HepG2 (cell line): ENCODE measurements around the gene FOCAD. TPM values are rescaled to one million over a fixed set of nuclear protein-coding genes. Genes with fewer than 3 reads are reported as not detected.

ENCODE experiments used
- ATAC-seq: fragments of 200-7000 bp; cut with Tn5 transposase; 3 replicates; pipeline ENCODE4 v1.9.1; 2020; ENCODE audit warnings: mild to moderate bottlenecking, moderate library complexity
- BruUV-seq: library from RNA; stranded (reverse); fragments of 400-500 nt; replicated peaks from 2 replicates; lab custom pipeline; 2021; lab: Mats Ljungman, UMichigan
- CTCF ChIA-PET: fragments of 300-600 bp; formaldehyde crosslinking; extraction: SDS; loops from one replicate; lab custom pipeline; 2021; ENCODE audit warnings: low total read pairs, inconsistent platforms, low intra/inter-chr PET ratio; lab: Yijun Ruan, JAX
- POLR2A ChIA-PET: fragments of 350-600 bp; sonication (Branson Sonifier 250); formaldehyde crosslinking; loops from one replicate; lab custom pipeline; 2020; ENCODE audit warnings: antibody characterized with exemption, inconsistent platforms; lab: Yijun Ruan, JAX
- DNase-seq: peaks from one replicate; pipeline ENCODE4 v3.0.0-alpha.2; 2015; ENCODE audit warnings: low spot score
- FAIRE-seq: peaks from 3 replicates; lab custom pipeline; 2011; peaks lifted over from hg19 to GRCh38; lab: Jason Lieb, UNC
- H2AFZ ChIP-seq: one replicate; pipeline ENCODE4 v1.6.1; 2011; ENCODE audit warnings: low read length, inconsistent platforms
- H3K27ac ChIP-seq: fragments of 300-600 bp; 3 replicates; pipeline ENCODE4 v1.8.0; 2011; ENCODE audit warnings: mixed run types, mild to moderate bottlenecking, mixed read lengths, low read length, inconsistent platforms; ENCODE audit not compliant: insufficient read depth; ENCODE audit errors: extremely low read length
- H3K27me3 ChIP-seq, 2 experiments: fragments of 200-600 bp in 1 of 2; 2 replicates in 1 of 2; 3 replicates in 1 of 2; pipeline versions ENCODE4 v1.6.0 to v1.8.0; 2011; ENCODE audit warnings: low read length in 2 of 2, mild to moderate bottlenecking in 2 of 2, moderate library complexity in 2 of 2, inconsistent platforms in 1 of 2; ENCODE audit not compliant: insufficient read depth in 2 of 2, control insufficient read depth in 1 of 2
- H3K36me3 ChIP-seq, 2 experiments: fragments of 200-600 bp in 1 of 2; replicated peaks in 1 of 2; 2 replicates in 1 of 2; 3 replicates in 1 of 2; pipeline versions ENCODE4 v1.5.1 to v1.8.0; 2011; ENCODE audit warnings: low read length in 2 of 2, inconsistent platforms in 1 of 2; ENCODE audit not compliant: insufficient read depth in 2 of 2, control insufficient read depth in 1 of 2
- H3K4me1 ChIP-seq: 2 replicates; pipeline ENCODE4 v1.5.1; 2012; ENCODE audit warnings: low read length, inconsistent platforms; ENCODE audit not compliant: insufficient read depth
- H3K4me2 ChIP-seq: 2 replicates; pipeline ENCODE4 v1.6.0; 2011; ENCODE audit warnings: low read depth, low read length, inconsistent platforms
- H3K4me3 ChIP-seq, 3 experiments: fragments of 200-600 bp in 1 of 3; sonication (generic), shearing (Covaris generic) in 1 of 3; replicated peaks in 1 of 3; 2 replicates each; pipeline ENCODE4 v1.5.1; 2011 to 2016; ENCODE audit warnings: low read length in 3 of 3, inconsistent platforms in 2 of 3, low read depth in 2 of 3, mild to moderate bottlenecking in 2 of 3, control low read depth in 1 of 3, mixed read lengths in 1 of 3; ENCODE audit not compliant: insufficient read depth in 1 of 3
- H3K79me2 ChIP-seq: one replicate; pipeline ENCODE4 v1.6.1; 2011; ENCODE audit warnings: low read length, inconsistent platforms; ENCODE audit not compliant: insufficient read depth
- H3K9ac ChIP-seq: 2 replicates; pipeline ENCODE4 v1.6.0; 2011; ENCODE audit warnings: mild to moderate bottlenecking, low read depth, low read length, inconsistent platforms; ENCODE audit not compliant: insufficient read depth
- H3K9me3 ChIP-seq: 2 replicates; pipeline ENCODE4 v1.5.1; 2012; ENCODE audit warnings: mild to moderate bottlenecking, low read length
- H4K20me1 ChIP-seq: 2 replicates; pipeline ENCODE4 v1.6.0; 2011; ENCODE audit warnings: inconsistent platforms, mild to moderate bottlenecking, low read length, moderate library complexity; ENCODE audit not compliant: insufficient read depth
- DPF2 ChIP-seq: sonication (generic); formaldehyde crosslinking; IDR thresholded peaks from 2 replicates; pipeline ENCODE4 v1.4.0; 2020; ENCODE audit warnings: mild to moderate bottlenecking, low read depth, missing genetic modification reagents, borderline replicate concordance
- ESRRA ChIP-seq: sonication (generic); formaldehyde crosslinking; IDR thresholded peaks from 2 replicates; pipeline ENCODE4 v1.5.1; 2020; ENCODE audit warnings: mild to moderate bottlenecking, low read depth, missing genetic modification reagents
- FOXP4 ChIP-seq: sonication (generic); formaldehyde crosslinking; IDR thresholded peaks from 2 replicates; pipeline ENCODE4 v1.4.0; 2020; ENCODE audit warnings: missing genetic modification reagents
- HNF4A ChIP-seq: sonication (generic); formaldehyde crosslinking; IDR thresholded peaks from 2 replicates; pipeline ENCODE4 v1.4.0; 2020; ENCODE audit warnings: missing genetic modification reagents
- MTA3 ChIP-seq: sonication (generic); formaldehyde crosslinking; IDR thresholded peaks from 2 replicates; pipeline ENCODE4 v1.4.0; 2020; ENCODE audit warnings: missing genetic modification reagents
- NCOR1 ChIP-seq: fragments of 200-600 bp; sonication (generic); IDR thresholded peaks from 2 replicates; pipeline ENCODE4 v1.7.0; 2017; ENCODE audit warnings: antibody characterized with exemption, low read length, borderline replicate concordance
- PTBP1 ChIP-seq: fragments of 200-400 bp; formaldehyde crosslinking; IDR thresholded peaks from 2 replicates; pipeline ENCODE4 v1.6.1; 2018; ENCODE audit warnings: low read length, low read depth; ENCODE audit not compliant: poor library complexity, severe bottlenecking
- REL ChIP-seq: sonication (generic); formaldehyde crosslinking; conservative IDR thresholded peaks from 2 replicates; pipeline ENCODE4 v1.8.0; 2022; ENCODE audit warnings: mild to moderate bottlenecking, missing genetic modification reagents, moderate library complexity
- YEATS4 ChIP-seq: sonication (generic); formaldehyde crosslinking; IDR thresholded peaks from 2 replicates; pipeline ENCODE4 v1.4.0; 2020; ENCODE audit warnings: missing genetic modification reagents, borderline replicate concordance
- ZNF230 ChIP-seq: sonication (generic); formaldehyde crosslinking; IDR thresholded peaks from 2 replicates; pipeline ENCODE4 v1.4.0; 2020; ENCODE audit warnings: mild to moderate bottlenecking, missing genetic modification reagents
- ZNF691 ChIP-seq: sonication (generic); formaldehyde crosslinking; IDR thresholded peaks from 2 replicates; pipeline ENCODE4 v1.4.0; 2020; ENCODE audit warnings: missing genetic modification reagents, low read depth, mild to moderate bottlenecking, borderline replicate concordance
- in situ Hi-C: cut with HindIII; loops from 2 replicates; pipeline ENCODE4 v1.10.0; 2017; ENCODE audit warnings: low pct_unique_long_range_greater_than_20kb; ENCODE audit not compliant: extremely low pct_ligation_motif_present
- intact Hi-C: fragments of 100-400 bp; cut with micrococcal nuclease; formaldehyde crosslinking; loops from one replicate; pipeline ENCODE4 v1.10.0; 2022; ENCODE audit not compliant: unreplicated experiment
- polyA plus RNA-seq, 8 experiments: library from polyadenylated mRNA; depleted of rRNA in 3 of 8; stranded (reverse) in 7 of 8; unstranded in 1 of 8; fragments of >200 nt; fragmentation: Illumina TruSeq in 4 of 8; extraction: Trizol in 4 of 8; gene quantifications; 2 replicates each; pipeline versions ENCODE4 v1.2.1 to v1.2.3, GENCODE V29; 2011 to 2016; ENCODE audit warnings: low read depth in 4 of 8, missing spikeins in 1 of 8, mixed read lengths in 1 of 8; ENCODE audit not compliant: insufficient read depth in 1 of 8
- total RNA-seq, 5 experiments: library from RNA; depleted of rRNA; stranded (reverse); fragments of >200 nt; fragmentation: Illumina TruSeq; extraction: Trizol; gene quantifications; 2 replicates each; pipeline ENCODE4 v1.2.3, GENCODE V29; 2016; ENCODE audit warnings: low read depth in 1 of 5
- TF ChIP-seq, protein P1 (sequence below): sonication (generic); formaldehyde crosslinking; IDR thresholded peaks from 2 replicates; pipeline ENCODE4 v1.4.0; 2020; ENCODE audit warnings: missing genetic modification reagents

The FOCAD gene
- total and polyA plus RNA-seq, 2 of the 13 experiments (the other 11 are each of a cell fraction or from before 2014, with no cell fraction given): 18.0 to 31.1 TPM

- ATAC-seq (no peak), FAIRE-seq (no peak), DNase-seq (no peak)
- Histone ChIP-seq H3K9me3 (no peaks in the 10 kb centered on the region), H3K4me1 (no peaks in the 10 kb centered on the region), H3K9ac (no peak overlapping the region), H3K27me3 (no peaks in the 10 kb centered on the region), H3K36me3 (peaks cover 0 to 1% of the 10 kb centered on the region in 2 experiments; a peak in 1 of 5 replicates), H2AFZ (no peak overlapping the region), H3K27ac (no peak overlapping the region), H3K4me3 (no peak overlapping the region), H3K79me2 (no peaks in the 10 kb centered on the region), H3K4me2 (no peak overlapping the region), H4K20me1 (no peaks in the 10 kb centered on the region)
- no TSS peak for BruUV-seq
- CTCF ChIA-PET: no interaction called here
- intact Hi-C loops: no loop called here
- in situ Hi-C loops: no loop called here
- TF ChIP-seq MTA3 (CRISPR knock-in tag): no peak
- no peak for TF ChIP-seq NCOR1
- TF ChIP-seq HNF4A (CRISPR knock-in tag): no peak
- TF ChIP-seq YEATS4 (CRISPR knock-in tag): no peak
- TF ChIP-seq PTBP1: no peak
- TF ChIP-seq ZNF691: no peak
- TF ChIP-seq DPF2 (CRISPR knock-in tag): no peak
- TF ChIP-seq, protein P1, sequence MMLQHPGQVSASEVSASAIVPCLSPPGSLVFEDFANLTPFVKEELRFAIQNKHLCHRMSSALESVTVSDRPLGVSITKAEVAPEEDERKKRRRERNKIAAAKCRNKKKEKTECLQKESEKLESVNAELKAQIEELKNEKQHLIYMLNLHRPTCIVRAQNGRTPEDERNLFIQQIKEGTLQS (CRISPR knock-in tag): no peak
- no peak for TF ChIP-seq REL (CRISPR knock-in tag)
- TF ChIP-seq ZNF230: no peak
- no peak for TF ChIP-seq ESRRA (CRISPR knock-in tag)
- TF ChIP-seq FOXP4 (CRISPR knock-in tag): no peak
- POLR2A ChIA-PET: no interaction called here
Observed at GRCh38 chr9:20823051-20823450, 139.0 kb downstream of the FOCAD start.
